Left lung (tissue), 10 donors: ENCODE results near the gene TGFBI. TPM values are rescaled to one million over a fixed set of nuclear protein-coding genes. Genes with fewer than 3 reads are reported as not detected.

Experiments
- ATAC-seq: fragments of 200-7000 bp; cut with Tn5 transposase; one replicate; pipeline ENCODE4 v1.9.1; 2020; ENCODE audit warnings: moderate library complexity
- DNase-seq, 4 donors: peaks; one replicate each; pipeline ENCODE4 v3.0.0-alpha.2; 2013 to 2020
- H3K27ac ChIP-seq, 2 donors: fragments of 200-600 bp; sonication (generic) in 1 of 2; one replicate each; pipeline versions ENCODE4 v1.5.0 to v1.8.0; 2020 to 2021
- H3K27me3 ChIP-seq, 2 donors: fragments of 200-600 bp; sonication (generic) in 1 of 2; one replicate each; pipeline versions ENCODE4 v1.5.0 to v1.8.0; 2020 to 2021
- H3K36me3 ChIP-seq, 2 donors: fragments of 200-600 bp; sonication (generic) in 1 of 2; one replicate each; pipeline versions ENCODE4 v1.5.0 to v1.8.0; 2020 to 2021
- H3K4me1 ChIP-seq, 2 donors: fragments of 200-600 bp; one replicate each; pipeline ENCODE4 v1.8.0; 2021
- H3K4me3 ChIP-seq, 2 donors: fragments of 200-600 bp; sonication (generic) in 1 of 2; one replicate each; pipeline versions ENCODE4 v1.5.0 to v1.8.0; 2020 to 2021; ENCODE audit warnings: mild to moderate bottlenecking in 1 of 2
- H3K9me3 ChIP-seq, 2 donors: fragments of 200-600 bp; sonication (generic) in 1 of 2; one replicate each; pipeline versions ENCODE4 v1.5.0 to v1.8.0; 2020 to 2021
- CTCF ChIP-seq, 2 donors: fragments of 200-600 bp; sonication (generic) in 1 of 2; IDR thresholded peaks; one replicate each; pipeline versions ENCODE4 v1.5.0 to v1.8.0; 2021; ENCODE audit warnings: antibody characterized with exemption in 2 of 2
- intact Hi-C, 2 donors: fragments of 100-400 bp; cut with DNase I; formaldehyde crosslinking; loops; one replicate each; pipeline versions ENCODE4 v1.11.2 to v1.14.2; 2022
- polyA plus RNA-seq, 6 donors: library from polyadenylated mRNA; unstranded; fragments of 120-200 nt; gene quantifications; one replicate each; pipeline ENCODE4 v1.2.1, GENCODE V29; 2013; ENCODE audit not compliant: insufficient read length in 6 of 6
- total RNA-seq, 2 donors: library from RNA; stranded (reverse); fragmentation: NEBNext Ultra II Directional; extraction: Animal tissue kit (Norgen Biotek cat#: 25700); gene quantifications; one replicate each; pipeline ENCODE4 v1.2.1, GENCODE V29; 2021
- donor health status: DM: no; HTN: yes; CAD: no.
- donor health status: DM: no; HTN: no; CAD: no.

The TGFBI gene
- total and polyA plus RNA-seq, 8 donors, result 124 to 222 (median 146) TPM

GRCh38 chr5:136060963-136061362 lies 32.2 kb downstream of the TGFBI start:
- Histone ChIP-seq H3K9me3 (no peaks in the 10 kb centered on the region), H3K4me1 (peaks cover 0 to 16% of the 10 kb centered on the region in 2 donors), H3K27ac (no peak overlapping the region), H3K4me3 (no peak overlapping the region), H3K36me3 (peaks cover 0 to 52% of the 10 kb centered on the region in 2 donors), H3K27me3 (no peaks in the 10 kb centered on the region)
- DNase-seq (no peak), ATAC-seq (no peak)
- intact Hi-C loops, result loop anchor here in 1 of 2 donors (10.0 kb wide), 1 partner anchor 116 kb away; no protein-coding TSS in a partner anchor
- TF ChIP-seq CTCF (IDR thresholded peaks at IDR 0.05), result no peak

- Histone ChIP-seq H3K27ac (no peak overlapping the region), H3K9me3 (no peaks in the 10 kb centered on the region), H3K4me3 (no peak overlapping the region), H3K27me3 (no peaks in the 10 kb centered on the region), H3K36me3 (peaks cover 0 to 44% of the 10 kb centered on the region in 2 donors), H3K4me1 (peaks cover 0 to 16% of the 10 kb centered on the region in 2 donors)
- intact Hi-C loops, result loop anchor here in 1 of 2 donors (10.0 kb wide), 1 partner anchor 117 kb away; no protein-coding TSS in a partner anchor
- DNase-seq (peak in 1 of 4 donors; percentile 60), ATAC-seq (peak; percentile 60)
- no peak for TF ChIP-seq CTCF (IDR thresholded peaks at IDR 0.05)
Observed at GRCh38 chr5:136061630-136062365, 33.0 kb downstream of the TGFBI start.

DNA sequence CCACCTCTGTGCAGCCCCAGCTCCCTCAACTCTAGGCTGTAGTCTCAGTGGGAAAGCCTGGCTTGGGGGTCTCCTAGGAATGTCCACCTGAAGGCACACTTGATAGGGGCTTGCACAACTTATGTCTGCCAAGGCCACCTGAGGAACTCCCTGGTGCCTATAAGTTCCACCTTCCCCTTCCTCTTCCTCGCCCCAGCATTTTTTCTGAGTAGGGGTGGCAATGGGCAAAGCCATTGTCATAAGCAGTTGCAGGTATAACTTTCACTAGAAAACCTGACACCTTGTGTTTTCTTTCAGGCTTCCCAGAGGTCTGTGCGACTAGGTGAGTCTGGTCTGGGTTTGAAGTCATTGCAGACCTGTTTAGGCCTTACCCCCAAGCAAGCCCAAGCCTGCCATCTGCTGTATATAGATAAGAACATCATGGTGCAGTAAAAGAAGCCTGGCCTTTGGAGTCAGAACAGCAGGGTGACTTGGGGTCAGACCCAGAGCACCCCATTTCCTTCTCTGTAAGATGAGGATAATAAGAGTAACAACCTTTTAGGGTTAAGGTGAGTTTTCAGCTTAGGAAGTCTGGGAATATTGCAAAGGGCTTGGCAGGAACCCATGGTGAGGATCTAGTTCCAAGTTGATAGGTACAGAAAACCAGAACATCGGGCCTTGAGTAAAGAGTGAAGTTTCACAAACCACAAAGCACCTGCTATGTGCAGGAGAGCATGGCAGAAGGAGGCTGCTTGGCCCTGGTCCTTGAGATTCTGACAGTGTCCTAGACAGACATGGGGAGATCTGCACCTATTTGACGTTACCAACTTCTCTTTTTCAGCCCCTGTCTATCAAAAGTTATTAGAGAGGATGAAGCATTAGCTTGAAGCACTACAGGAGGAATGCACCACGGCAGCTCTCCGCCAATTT lies 33.8 kb downstream of the TGFBI start:
- Histone ChIP-seq H3K27ac (no peak overlapping the region), H3K9me3 (no peaks in the 10 kb centered on the region), H3K4me1 (peaks cover 0 to 14% of the 10 kb centered on the region in 2 donors), H3K36me3 (peaks cover 0 to 38% of the 10 kb centered on the region in 2 donors), H3K27me3 (no peaks in the 10 kb centered on the region), H3K4me3 (no peak overlapping the region)
- ATAC-seq (peak; percentile 77), DNase-seq (no peak)
- intact Hi-C loops, result loop anchor here in 1 of 2 donors (10.0 kb wide), 1 partner anchor 118 kb away; no protein-coding TSS in a partner anchor
- TF ChIP-seq CTCF (IDR thresholded peaks at IDR 0.05), result peak; percentile 34 to 51

DNA sequence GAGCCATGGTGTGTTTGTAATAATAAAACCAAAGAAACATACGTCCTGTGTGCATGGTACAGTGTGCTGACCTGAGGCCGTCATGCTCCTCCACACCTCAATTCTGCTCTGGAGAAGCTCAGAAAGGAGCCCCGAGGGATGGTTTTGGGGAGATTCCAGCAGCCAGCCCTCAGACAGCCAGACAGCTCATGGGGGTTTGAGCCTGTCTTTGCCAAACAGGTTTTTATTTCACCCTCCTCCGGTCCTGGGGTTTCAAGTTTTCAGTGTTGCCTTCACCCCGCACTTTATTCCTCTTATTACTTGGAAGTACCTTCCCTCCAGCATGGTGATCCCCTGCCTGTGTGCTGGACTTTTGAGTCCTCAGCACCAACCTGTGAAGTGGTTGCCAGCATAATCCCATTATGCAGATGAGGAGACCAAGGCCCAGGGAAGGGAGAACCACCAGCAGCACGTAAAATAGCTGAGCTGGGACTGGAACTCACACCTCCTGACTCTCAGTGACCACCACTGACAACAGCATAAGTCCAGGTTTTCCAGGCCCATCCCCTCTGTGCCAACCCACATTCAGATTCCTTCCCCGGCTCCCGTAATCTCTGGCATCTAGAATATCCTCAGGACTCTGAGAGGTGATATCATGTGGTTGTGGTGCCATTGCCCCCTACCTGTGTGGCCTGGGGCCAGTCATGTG lies 35.1 kb downstream of the TGFBI start:
- no peak for TF ChIP-seq CTCF (IDR thresholded peaks at IDR 0.05)
- Histone ChIP-seq H3K4me1 (peaks cover 0 to 3% of the 10 kb centered on the region in 2 donors), H3K4me3 (no peak overlapping the region), H3K9me3 (no peaks in the 10 kb centered on the region), H3K27ac (no peak overlapping the region), H3K27me3 (no peaks in the 10 kb centered on the region), H3K36me3 (peaks cover 0 to 38% of the 10 kb centered on the region in 2 donors)
- ATAC-seq (no peak), DNase-seq (no peak)
- intact Hi-C loops, result loop anchor here in 1 of 2 donors (10.0 kb wide), 1 partner anchor 119 kb away; no protein-coding TSS in a partner anchor
